HG03520 (cell line): ENCODE data around the gene ALDH7A1.

ENCODE experiments used
- ATAC-seq: cut with Tn5 transposase; IDR thresholded peaks from one replicate; pipeline ENCODE4 v1.9.1; 2021; ENCODE audit warnings: mild to moderate bottlenecking, moderate library complexity; ENCODE audit not compliant: unreplicated experiment

ALDH7A1 gene

DNA sequence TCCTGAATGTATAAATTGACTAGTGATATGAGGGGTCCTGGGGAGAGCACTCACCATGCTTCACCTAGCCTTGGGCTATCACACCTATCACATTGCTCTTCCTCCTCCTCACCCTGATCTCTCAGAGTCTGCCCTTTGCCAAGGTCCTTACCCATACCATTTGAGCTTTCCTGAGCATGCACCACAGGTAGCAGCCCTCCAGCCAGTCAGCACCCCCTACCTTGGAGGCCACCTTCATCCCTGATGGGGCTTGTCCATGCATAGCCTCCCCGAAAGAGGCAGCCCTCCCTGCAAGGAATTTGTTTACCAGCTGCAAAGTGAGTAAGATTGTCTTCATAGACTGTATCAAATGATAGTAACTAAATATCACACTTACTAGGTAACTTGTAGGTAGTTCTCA is 83.1 kb downstream of the ALDH7A1 start:
- ATAC-seq = no peak

GRCh38 chr5:126509339-126509738 is 85.7 kb downstream of the ALDH7A1 start:
- ATAC-seq = no peak

GRCh38 chr5:126508962-126509279 is 86.1 kb downstream of the ALDH7A1 start:
- no peak for ATAC-seq

DNA sequence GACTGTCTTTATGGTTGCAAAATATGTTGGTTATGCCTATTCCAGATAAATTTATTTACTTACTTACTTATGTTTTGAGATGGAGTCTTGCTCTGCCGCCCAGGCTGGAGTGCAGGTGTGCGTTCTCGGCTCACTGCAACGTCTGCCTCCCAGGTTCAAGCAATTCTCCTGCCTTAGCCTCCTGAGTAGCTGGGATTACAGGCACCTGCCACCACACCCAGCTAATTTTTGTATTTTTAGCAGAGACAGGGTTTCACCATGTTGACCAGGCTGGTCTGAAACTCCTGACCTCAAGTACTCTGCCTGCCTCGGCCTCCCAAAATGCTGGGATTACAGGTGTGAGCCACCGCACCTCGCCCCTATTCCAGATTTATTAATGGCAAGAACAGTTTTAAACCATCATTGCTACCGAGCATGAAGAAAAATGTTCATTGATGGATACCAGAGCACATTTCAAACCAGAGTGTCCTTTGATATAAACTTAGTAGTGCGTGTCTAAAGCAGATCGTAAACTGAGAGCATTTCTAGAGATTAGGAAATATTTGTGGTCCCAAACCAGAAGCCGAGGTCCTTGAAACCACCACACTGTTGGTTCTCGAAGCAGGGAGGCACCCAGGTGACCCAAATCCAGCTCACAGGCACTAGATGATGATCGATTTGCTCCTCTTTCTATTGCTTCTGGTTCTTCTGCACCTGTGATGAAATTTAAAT is 86.6 kb downstream of the ALDH7A1 start:
- no peak for ATAC-seq

- ATAC-seq = no peak
These were observed 88.9 kb downstream of the ALDH7A1 start for GRCh38 chr5:126506079-126506478.

GRCh38 chr5:126503602-126504104 is 91.4 kb downstream of the ALDH7A1 start:
- ATAC-seq = no peak

DNA sequence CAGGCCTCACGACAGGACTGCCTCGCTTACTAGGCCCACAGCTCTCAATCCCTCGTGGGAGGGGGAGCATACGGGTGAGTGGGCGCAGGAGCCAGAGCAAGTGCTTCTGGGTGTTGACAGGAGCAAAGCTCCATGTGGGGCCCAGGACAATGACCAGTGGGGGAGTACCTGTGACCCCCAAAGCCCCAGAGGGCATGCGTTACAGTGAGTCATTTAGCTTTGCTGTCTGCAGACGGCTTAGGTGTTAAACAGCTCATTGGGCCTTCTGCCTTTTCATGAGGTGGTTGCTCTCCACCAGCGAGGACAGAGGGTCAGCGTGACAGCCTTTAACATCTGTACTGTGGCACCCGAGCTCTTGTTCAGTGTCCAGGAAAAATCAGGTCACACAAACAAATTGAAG is 93.6 kb downstream of the ALDH7A1 start:
- ATAC-seq = no peak

DNA sequence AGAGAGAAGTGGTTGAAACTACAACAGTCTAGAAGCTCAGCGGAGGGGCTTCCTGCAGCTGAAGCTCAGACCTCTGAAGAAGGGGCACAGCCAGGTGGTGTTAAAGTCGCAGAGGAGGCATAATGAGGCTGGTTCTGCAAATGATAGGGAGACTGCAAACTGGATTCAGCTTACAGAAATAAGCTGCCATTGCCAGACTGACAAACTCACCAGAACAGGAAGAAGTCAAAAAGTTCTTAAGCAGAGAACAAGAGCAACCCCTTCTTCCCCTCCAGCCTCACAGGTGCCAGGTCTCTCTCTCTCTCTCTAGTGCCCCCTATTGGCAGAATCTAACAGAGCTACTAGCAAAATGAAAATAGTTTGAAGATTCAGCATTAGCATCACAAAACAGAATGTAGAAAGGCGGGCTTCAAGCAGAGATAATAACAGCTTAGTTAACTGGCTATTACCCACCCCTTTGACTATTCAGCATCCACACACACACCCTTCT is 95.1 kb downstream of the ALDH7A1 start:
- peak; percentile 68 for ATAC-seq

- ATAC-seq = no peak
These were observed 95.7 kb downstream of the ALDH7A1 start for GRCh38 chr5:126499278-126499677.

GRCh38 chr5:126497506-126497905 is 97.5 kb downstream of the ALDH7A1 start:
- ATAC-seq = no peak

GRCh38 chr5:126494393-126494792 is 100.6 kb downstream of the ALDH7A1 start:
- no peak for ATAC-seq

DNA sequence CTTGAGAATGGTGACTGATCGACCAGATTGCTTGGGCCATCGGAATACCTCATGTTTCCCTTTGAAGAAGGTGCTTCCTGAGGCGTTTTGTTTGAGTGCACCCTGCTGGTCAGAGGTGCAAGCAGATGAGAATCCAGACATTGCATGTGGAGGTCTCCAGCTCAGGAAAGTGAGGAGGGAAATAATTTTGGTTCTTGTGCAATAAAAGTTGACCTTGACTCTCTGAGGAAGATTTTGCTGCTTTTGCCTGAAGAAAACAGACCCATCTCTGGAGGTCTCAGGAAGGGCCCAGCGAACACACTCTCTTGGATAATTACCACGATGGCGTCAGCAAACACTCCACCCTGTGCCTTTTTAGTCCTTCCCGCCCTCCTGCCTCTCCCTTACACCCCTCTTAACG is 102.1 kb downstream of the ALDH7A1 start:
- no peak for ATAC-seq

DNA sequence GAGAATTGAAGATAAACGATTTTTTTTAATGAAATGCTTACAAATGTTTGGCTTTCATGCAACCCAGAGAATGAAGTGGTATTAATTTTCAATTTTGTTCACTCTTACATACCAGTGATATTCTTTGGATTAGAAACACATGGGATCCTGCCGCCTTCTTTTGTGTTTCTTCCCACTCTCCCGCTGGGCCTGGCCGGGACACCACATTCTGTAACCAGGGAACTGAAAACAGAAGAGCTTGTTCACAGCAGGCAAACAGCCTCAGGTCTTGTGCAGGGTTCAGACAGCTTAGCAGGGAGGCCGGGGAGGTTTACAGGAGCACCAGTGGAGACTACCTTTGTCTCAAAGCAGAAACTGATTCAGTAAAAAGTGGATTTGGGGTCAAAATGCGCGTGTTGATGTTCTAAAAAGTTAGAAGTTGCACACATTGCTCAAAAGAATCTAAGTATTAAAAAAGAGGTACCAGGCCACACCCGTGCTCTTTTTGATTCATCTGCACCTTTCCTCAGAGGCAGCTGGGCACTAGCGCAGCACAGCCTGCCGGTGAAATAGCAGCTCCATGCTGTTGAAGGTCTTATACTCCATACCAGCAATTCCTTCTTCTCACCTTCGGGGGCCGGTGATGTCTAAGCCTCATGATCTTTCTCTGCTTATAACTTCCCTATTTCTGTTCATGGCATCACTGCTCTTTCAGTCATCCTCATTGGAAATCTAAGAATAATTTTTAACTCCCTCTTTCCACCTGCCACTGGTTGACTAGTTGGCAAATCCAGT is 104.7 kb downstream of the ALDH7A1 start:
- no peak for ATAC-seq

- ATAC-seq = no peak
These were observed 106.5 kb downstream of the ALDH7A1 start for GRCh38 chr5:126488443-126489065.

- ATAC-seq = no peak
These were observed 107.4 kb downstream of the ALDH7A1 start for GRCh38 chr5:126487596-126487995.

DNA sequence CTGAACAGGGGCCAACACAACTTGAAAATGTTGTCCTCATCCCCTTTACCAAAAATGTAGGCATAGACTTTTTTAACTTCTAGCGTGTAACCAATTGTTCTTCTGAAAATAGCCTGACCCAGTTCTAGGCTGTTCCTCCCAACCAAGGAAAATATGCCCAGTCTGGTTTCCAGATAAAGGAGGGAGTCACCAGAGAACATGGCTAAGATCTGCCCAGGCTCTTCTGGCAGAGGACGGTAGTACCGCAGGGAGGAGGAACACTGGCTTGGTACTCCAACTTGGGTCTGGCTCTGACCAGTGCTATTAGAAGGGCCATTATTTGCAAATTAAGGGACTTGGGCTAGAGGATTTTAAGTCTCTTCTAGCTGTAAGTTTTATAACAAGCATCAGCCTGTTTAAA is 108.7 kb downstream of the ALDH7A1 start:
- ATAC-seq = no peak

DNA sequence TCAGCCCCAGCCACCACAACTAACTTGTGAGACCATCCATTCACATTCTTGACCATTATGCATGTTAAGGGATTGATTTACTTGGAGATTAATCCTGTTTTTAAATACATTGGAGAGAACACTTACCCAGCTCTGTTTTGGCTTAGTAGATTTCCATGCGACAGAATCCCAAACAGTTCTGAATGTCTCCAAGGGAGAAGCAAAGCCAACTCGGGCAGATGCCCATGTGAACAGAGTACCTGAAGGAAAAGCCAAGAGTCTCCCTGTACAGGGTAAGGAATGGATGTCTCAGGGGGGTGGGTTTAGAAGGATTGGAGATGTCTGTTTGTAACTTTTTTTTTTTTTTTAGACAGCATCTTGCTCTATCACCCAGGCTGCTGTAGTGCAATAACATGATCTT is 110.8 kb downstream of the ALDH7A1 start:
- ATAC-seq = no peak

DNA sequence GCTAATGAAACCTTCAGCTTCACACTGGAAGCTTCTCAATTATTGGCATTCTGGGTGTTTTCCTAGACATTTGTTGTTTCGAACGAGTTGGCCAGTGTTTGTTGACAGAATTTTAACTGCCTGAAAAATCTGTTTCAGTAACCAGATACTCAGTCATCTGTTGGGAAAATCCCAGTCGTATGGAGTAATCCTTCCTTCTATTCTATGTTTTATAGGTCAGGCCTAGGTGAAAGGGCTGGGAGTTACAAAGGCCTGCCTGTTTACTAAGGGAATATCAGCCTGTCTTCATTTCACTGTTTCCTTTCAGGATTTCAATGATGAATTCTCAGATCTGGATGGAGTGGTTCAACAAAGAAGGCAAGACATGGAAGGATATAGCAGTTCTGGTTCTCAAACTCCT is 111.9 kb downstream of the ALDH7A1 start:
- no peak for ATAC-seq

DNA sequence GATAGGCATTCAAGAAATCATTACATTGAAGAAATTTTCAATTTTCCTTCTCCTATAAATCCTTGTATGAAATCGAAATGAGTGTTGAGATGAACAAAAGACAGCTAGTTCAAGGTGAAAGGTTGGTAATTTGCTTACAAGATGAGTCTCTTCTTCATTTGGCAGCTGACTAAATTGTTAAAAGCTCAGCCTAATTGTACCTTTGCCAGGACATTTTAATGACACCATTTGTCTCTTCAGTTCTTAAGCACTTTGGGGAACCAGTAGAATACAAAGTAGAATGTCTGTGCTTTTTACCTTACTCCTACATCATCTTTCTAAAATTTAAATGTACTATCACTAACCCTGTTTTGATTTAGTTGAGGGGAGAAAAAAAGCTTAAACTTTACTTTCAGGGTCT is 112.4 kb downstream of the ALDH7A1 start:
- no peak for ATAC-seq

DNA sequence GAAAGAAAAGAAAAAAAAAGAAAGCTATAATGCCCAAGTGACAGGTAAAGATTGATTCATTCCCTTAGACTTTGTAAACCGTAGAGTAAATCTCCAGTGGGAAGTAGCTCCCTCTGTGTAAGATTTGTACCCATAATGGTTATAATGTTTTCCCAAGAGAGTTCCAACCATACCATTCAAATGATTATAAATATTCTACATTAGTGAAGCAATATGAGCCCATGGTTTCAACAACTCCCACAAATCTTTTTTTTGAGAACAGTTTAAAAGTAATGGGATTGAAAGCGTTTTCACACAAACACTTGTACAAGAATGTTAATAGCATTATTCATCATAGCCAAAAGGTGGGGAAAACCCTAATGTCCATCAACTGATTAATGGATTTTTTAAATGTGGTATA is 113.8 kb downstream of the ALDH7A1 start:
- ATAC-seq = no peak
